Smooth muscle cell (in vitro differentiated cells): ENCODE data around the gene SPDYE1. TPM values are rescaled to one million over a fixed set of nuclear protein-coding genes. Genes with fewer than 3 reads are reported as not detected.
"Not testable (repeated sequence)": the region's sequence is repeated elsewhere in the genome, so short reads cannot be mapped to it uniquely, and the experiment has no call there.

Source experiments
- DNase-seq: peaks from one replicate; lab custom pipeline; 2025; ENCODE audit not compliant: unreplicated experiment; lab: John Stamatoyannopoulos, UW
- H2AFZ ChIP-seq: fragments of 200-600 bp; sonication (generic); 2 replicates; pipeline ENCODE4 v1.6.0; 2016; ENCODE audit warnings: antibody characterized with exemption, low read depth, mild to moderate bottlenecking
- H3F3A ChIP-seq: fragments of 200-600 bp; sonication (generic); 2 replicates; pipeline ENCODE4 v1.6.0; 2017; ENCODE audit warnings: antibody characterized with exemption, low read depth
- H3K27ac ChIP-seq: fragments of 200-600 bp; sonication (generic); 2 replicates; pipeline ENCODE4 v1.5.1; 2016; ENCODE audit warnings: low read depth, mild to moderate bottlenecking
- H3K27me3 ChIP-seq: fragments of 200-600 bp; sonication (generic); 2 replicates; pipeline ENCODE4 v1.6.1; 2016; ENCODE audit warnings: low read depth, mild to moderate bottlenecking
- H3K36me3 ChIP-seq: fragments of 200-600 bp; sonication (generic); 2 replicates; pipeline ENCODE4 v1.5.1; 2016; ENCODE audit warnings: low read depth
- H3K4me1 ChIP-seq: fragments of 200-600 bp; sonication (generic); 2 replicates; pipeline ENCODE4 v1.5.1; 2016; ENCODE audit warnings: low read depth
- H3K4me2 ChIP-seq: fragments of 200-600 bp; sonication (generic); 2 replicates; pipeline ENCODE4 v1.6.0; 2016; ENCODE audit warnings: mild to moderate bottlenecking
- H3K4me3 ChIP-seq: fragments of 200-600 bp; sonication (generic); 2 replicates; pipeline ENCODE4 v1.5.1; 2016; ENCODE audit warnings: mild to moderate bottlenecking
- H3K79me2 ChIP-seq: fragments of 200-600 bp; sonication (generic); 2 replicates; pipeline ENCODE4 v1.6.0; 2016; ENCODE audit warnings: low read depth, mild to moderate bottlenecking
- H3K9ac ChIP-seq: fragments of 200-600 bp; sonication (generic); 2 replicates; pipeline ENCODE4 v1.6.0; 2016; ENCODE audit warnings: low read depth
- H3K9me3 ChIP-seq: fragments of 200-600 bp; sonication (generic); replicated peaks from 2 replicates; pipeline ENCODE4 v1.5.1; 2016; ENCODE audit warnings: low read depth
- H4K20me1 ChIP-seq: fragments of 200-600 bp; sonication (generic); 2 replicates; pipeline ENCODE4 v1.6.0; 2016; ENCODE audit warnings: low read depth
- WGBS: methylation state at CpG from one replicate; pipeline ENCODE4 v1.1.7; 2016; ENCODE audit warnings: low lambda C conversion rate; 5-methylcytosine and 5-hydroxymethylcytosine counted together
- polyA plus RNA-seq: library from polyadenylated mRNA; unstranded; fragments of >200 nt; fragmentation: Nextera tagmentation; extraction: Ambion mirVana; gene quantifications from 2 replicates; pipeline ENCODE4 v1.2.1, GENCODE V29; 2016
- total RNA-seq: library from RNA; depleted of rRNA; stranded (reverse); fragments of >200 nt; gene quantifications from 2 replicates; pipeline ENCODE4 v1.2.3, GENCODE V29; 2014
- TF ChIP-seq, protein P1 (sequence below): fragments of 200-600 bp; sonication (generic); IDR thresholded peaks from 2 replicates; pipeline ENCODE4 v1.5.1; 2017; ENCODE audit warnings: borderline replicate concordance, mild to moderate bottlenecking, antibody characterized with exemption; ENCODE audit not compliant: insufficient read depth, poor library complexity, severe bottlenecking

SPDYE1 gene
- total and polyA plus RNA-seq, 2 experiments from 2014 or later = 0.15 TPM; not detected in 1

DNA sequence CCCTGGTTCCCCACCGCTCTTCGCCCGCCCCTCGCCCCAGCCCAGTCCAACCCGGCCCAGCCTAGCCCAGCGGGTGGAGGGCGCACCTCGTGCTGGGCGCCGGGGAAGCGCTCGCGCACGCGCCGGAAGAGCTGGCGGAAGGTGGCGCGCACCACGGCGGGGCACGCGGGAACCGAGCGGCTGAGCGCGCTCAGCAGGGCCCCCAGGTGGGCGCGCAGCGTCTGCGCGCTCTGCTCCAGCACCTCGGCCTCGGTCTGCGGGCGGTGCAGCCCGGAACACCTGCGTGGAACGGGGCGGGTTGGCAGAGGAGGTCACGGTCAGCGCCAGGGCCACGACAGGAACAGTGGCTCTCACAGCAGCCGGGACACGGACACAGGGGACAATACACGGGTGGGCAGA, 42.8 kb downstream of the SPDYE1 start:
- TF ChIP-seq, protein P1, sequence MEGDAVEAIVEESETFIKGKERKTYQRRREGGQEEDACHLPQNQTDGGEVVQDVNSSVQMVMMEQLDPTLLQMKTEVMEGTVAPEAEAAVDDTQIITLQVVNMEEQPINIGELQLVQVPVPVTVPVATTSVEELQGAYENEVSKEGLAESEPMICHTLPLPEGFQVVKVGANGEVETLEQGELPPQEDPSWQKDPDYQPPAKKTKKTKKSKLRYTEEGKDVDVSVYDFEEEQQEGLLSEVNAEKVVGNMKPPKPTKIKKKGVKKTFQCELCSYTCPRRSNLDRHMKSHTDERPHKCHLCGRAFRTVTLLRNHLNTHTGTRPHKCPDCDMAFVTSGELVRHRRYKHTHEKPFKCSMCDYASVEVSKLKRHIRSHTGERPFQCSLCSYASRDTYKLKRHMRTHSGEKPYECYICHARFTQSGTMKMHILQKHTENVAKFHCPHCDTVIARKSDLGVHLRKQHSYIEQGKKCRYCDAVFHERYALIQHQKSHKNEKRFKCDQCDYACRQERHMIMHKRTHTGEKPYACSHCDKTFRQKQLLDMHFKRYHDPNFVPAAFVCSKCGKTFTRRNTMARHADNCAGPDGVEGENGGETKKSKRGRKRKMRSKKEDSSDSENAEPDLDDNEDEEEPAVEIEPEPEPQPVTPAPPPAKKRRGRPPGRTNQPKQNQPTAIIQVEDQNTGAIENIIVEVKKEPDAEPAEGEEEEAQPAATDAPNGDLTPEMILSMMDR = peak; percentile 7
- DNase-seq, H3K27me3 ChIP-seq, H3F3A ChIP-seq, H3K27ac ChIP-seq, H3K9me3 ChIP-seq, H3K9ac ChIP-seq, H4K20me1 ChIP-seq, H3K79me2 ChIP-seq, H2AFZ ChIP-seq, H3K36me3 ChIP-seq, H3K4me1 ChIP-seq: not testable (repeated sequence)
- H3K4me3 ChIP-seq = peak overlapping the region; percentile 45
- under 1% methylated on average over 36 of the region's 46 CpGs for WGBS
- H3K4me2 ChIP-seq = peak overlapping the region; percentile 82

DNA sequence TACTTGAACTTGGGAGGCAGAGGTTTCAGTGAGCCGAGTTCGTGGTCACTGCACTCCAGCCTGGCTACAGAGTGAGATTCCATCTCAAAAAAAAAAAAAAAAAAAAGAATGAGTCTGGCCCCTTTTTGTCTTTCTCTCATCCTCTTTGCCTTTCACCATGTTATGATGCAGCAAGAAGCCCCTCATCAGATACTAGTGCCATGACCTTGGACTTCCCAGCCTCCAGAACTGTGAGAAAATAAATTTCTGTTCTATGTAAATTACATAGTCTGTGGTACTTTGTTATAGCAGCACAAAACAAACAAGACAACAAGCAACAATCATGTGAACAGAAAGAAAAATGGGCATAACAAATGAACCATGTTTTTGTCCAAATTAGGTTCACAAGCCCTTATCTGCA, 44.5 kb downstream of the SPDYE1 start:
- Histone ChIP-seq H2AFZ (no peak overlapping the region), H3K4me3 (no peak overlapping the region), H3K27me3 (no peaks in the 10 kb centered on the region), H3K4me2 (no peak overlapping the region), H3K9me3 (no peaks in the 10 kb centered on the region), H3F3A (no peaks in the 10 kb centered on the region), H3K9ac (no peak overlapping the region), H4K20me1 (peaks cover 9% of the 10 kb centered on the region), H3K27ac (no peak overlapping the region), H3K4me1 (peaks cover 6% of the 10 kb centered on the region), H3K36me3 (no peaks in the 10 kb centered on the region), H3K79me2 (peaks cover 25% of the 10 kb centered on the region)
- TF ChIP-seq, protein P1 = no peak
- no peak for DNase-seq
- 86% methylated on average over 2 of the region's 2 CpGs for WGBS

DNA sequence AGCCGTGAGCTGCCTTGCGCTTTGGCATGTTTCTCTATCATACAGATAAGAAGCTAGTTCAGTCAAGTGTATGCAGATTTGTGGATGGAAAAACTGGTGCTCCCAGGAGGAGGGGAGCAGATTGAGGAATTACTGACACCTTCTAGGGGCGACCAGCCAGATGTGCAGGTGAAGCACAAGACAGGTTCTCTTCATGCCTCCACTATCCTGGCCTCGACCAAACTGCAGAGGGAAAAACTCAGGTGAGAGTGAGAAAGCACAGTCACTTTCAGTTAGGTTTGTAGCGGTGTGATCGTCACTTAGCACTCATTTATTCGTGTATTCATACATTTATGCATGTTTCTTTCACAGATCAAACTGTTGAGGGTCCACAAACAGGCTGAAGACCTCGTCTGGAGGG, 46.2 kb downstream of the SPDYE1 start:
- Histone ChIP-seq H3K9me3 (no peaks in the 10 kb centered on the region), H3K4me3 (peak overlapping the region; percentile 63), H3F3A (no peaks in the 10 kb centered on the region), H3K4me1 (peaks cover 6% of the 10 kb centered on the region), H3K4me2 (peak overlapping the region; percentile 92), H3K27me3 (no peaks in the 10 kb centered on the region), H3K79me2 (peaks cover 40% of the 10 kb centered on the region), H3K27ac (peak overlapping the region; percentile 27), H2AFZ (peak overlapping the region; percentile 95), H3K9ac (peak overlapping the region; percentile 76), H3K36me3 (no peaks in the 10 kb centered on the region), H4K20me1 (peaks cover 25% of the 10 kb centered on the region)
- WGBS = 29% methylated on average over 8 of the region's 8 CpGs
- no peak for DNase-seq
- TF ChIP-seq, protein P1 = no peak
